ENCODE data around the gene DNLZ.

DNA sequence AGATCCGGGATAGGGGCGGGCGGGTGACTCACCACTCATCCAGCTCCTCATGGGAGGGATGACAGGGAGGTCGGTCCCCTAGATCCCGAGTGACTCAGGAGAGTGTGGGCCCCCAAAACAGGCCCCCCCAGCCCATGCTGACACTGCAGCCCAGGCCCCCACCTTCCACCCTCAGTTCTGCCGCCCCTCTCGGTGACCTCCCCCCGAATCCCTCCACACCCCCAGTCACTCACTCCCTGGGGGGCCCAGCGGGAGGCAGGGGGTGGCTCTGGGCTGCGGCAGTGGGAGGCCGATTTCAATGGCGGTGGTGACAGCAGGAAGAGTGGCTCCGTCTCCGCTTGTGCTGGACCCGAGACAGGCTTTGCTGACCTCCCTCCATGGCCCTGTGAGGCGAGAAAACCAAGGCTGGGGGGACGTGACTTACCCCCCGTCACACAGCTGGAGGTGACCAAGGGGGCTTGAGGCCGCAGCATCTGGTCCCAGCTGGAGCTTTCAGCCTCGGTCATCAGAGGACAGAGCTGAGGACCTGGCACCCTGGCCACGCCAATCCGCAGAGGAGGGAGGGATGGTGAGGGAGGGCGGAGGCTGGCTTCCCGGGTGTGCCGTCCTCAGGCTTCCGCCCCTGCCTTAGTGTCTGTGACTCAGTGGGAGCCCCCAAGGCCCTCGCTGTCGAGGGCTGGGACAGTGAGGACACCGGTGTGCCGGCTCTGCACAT is 27.2 kb downstream of the DNLZ start:
- TF ChIP-seq POLR2A (IDR thresholded peaks at IDR 0.05): no peak
- TF ChIP-seq, protein P1, sequence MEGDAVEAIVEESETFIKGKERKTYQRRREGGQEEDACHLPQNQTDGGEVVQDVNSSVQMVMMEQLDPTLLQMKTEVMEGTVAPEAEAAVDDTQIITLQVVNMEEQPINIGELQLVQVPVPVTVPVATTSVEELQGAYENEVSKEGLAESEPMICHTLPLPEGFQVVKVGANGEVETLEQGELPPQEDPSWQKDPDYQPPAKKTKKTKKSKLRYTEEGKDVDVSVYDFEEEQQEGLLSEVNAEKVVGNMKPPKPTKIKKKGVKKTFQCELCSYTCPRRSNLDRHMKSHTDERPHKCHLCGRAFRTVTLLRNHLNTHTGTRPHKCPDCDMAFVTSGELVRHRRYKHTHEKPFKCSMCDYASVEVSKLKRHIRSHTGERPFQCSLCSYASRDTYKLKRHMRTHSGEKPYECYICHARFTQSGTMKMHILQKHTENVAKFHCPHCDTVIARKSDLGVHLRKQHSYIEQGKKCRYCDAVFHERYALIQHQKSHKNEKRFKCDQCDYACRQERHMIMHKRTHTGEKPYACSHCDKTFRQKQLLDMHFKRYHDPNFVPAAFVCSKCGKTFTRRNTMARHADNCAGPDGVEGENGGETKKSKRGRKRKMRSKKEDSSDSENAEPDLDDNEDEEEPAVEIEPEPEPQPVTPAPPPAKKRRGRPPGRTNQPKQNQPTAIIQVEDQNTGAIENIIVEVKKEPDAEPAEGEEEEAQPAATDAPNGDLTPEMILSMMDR (IDR thresholded peaks at IDR 0.05): no peak
